HepG2 (cell line): Measurements from ENCODE around the gene LOXL3. TPM values are rescaled to one million over a fixed set of nuclear protein-coding genes. Genes with fewer than 3 reads are reported as not detected.

Experiments
- ERF ChIP-seq: IDR thresholded peaks from 2 replicates; pipeline ENCODE4 v1.6.1; 2018; ENCODE audit warnings: missing biosample characterization, missing genetic modification reagents
- FOXK1 ChIP-seq: sonication (generic); formaldehyde crosslinking; IDR thresholded peaks from 2 replicates; pipeline ENCODE4 v1.4.0; 2020; ENCODE audit warnings: low read depth, missing genetic modification reagents, borderline replicate concordance
- HNF1A ChIP-seq, 2 experiments: sonication (generic) in 1 of 2; formaldehyde crosslinking in 1 of 2; IDR thresholded peaks; 2 replicates each; pipeline versions ENCODE4 v1.4.0 to v1.6.1; 2016 to 2020; ENCODE audit warnings: borderline replicate concordance in 1 of 2, low read depth in 1 of 2, mild to moderate bottlenecking in 1 of 2, missing genetic modification reagents in 1 of 2
- KLF15 ChIP-seq: sonication (generic); formaldehyde crosslinking; IDR thresholded peaks from 2 replicates; pipeline ENCODE4 v1.8.1; 2023; ENCODE audit warnings: borderline replicate concordance, mild to moderate bottlenecking, inconsistent platforms, missing genetic modification reagents, mixed read lengths
- MTA1 ChIP-seq: sonication (generic); formaldehyde crosslinking; IDR thresholded peaks from 2 replicates; pipeline ENCODE4 v1.4.0; 2020; ENCODE audit warnings: missing genetic modification reagents, mild to moderate bottlenecking, borderline replicate concordance
- NKX3-1 ChIP-seq: sonication (generic); formaldehyde crosslinking; IDR thresholded peaks from 2 replicates; pipeline ENCODE4 v1.5.0; 2020; ENCODE audit warnings: missing genetic modification reagents
- SALL1 ChIP-seq: sonication (generic); formaldehyde crosslinking; IDR thresholded peaks from 2 replicates; pipeline ENCODE4 v1.8.0; 2022; ENCODE audit warnings: mild to moderate bottlenecking, missing genetic modification reagents
- SMAD1 ChIP-seq: sonication (generic); formaldehyde crosslinking; IDR thresholded peaks from 2 replicates; pipeline ENCODE4 v1.4.0; 2020; ENCODE audit warnings: missing genetic modification reagents, low read depth, mild to moderate bottlenecking, borderline replicate concordance
- SNAPC2 ChIP-seq: sonication (generic); formaldehyde crosslinking; IDR thresholded peaks from 2 replicates; pipeline ENCODE4 v1.8.1; 2022; ENCODE audit warnings: mild to moderate bottlenecking, missing genetic modification reagents
- THAP11 ChIP-seq: IDR thresholded peaks from 2 replicates; pipeline ENCODE4 v1.6.1; 2016; ENCODE audit warnings: missing biosample characterization, missing genetic modification reagents
- ZHX1 ChIP-seq: sonication (generic); formaldehyde crosslinking; IDR thresholded peaks from 2 replicates; pipeline ENCODE4 v1.8.1; 2022; ENCODE audit warnings: low read depth, mild to moderate bottlenecking, missing genetic modification reagents
- ZKSCAN5 ChIP-seq: sonication (generic); formaldehyde crosslinking; IDR thresholded peaks from 2 replicates; pipeline ENCODE4 v1.5.1; 2020; ENCODE audit warnings: mild to moderate bottlenecking, missing genetic modification reagents
- ZNF264 ChIP-seq: sonication (generic); formaldehyde crosslinking; IDR thresholded peaks from 2 replicates; pipeline ENCODE4 v1.4.0; 2020; ENCODE audit warnings: missing genetic modification reagents
- ZNF274 ChIP-seq: sonication (generic); formaldehyde crosslinking; IDR thresholded peaks from 2 replicates; pipeline ENCODE4 v1.5.1; 2020; ENCODE audit warnings: mild to moderate bottlenecking, missing genetic modification reagents
- ZNF281 ChIP-seq: sonication (generic); formaldehyde crosslinking; IDR thresholded peaks from 2 replicates; pipeline ENCODE4 v1.4.0; 2020; ENCODE audit warnings: missing genetic modification reagents, borderline replicate concordance
- ZNF556 ChIP-seq: sonication (generic); formaldehyde crosslinking; IDR thresholded peaks from 2 replicates; pipeline ENCODE4 v1.4.0; 2020; ENCODE audit warnings: mild to moderate bottlenecking, missing genetic modification reagents, borderline replicate concordance
- ZNF619 ChIP-seq: sonication (generic); formaldehyde crosslinking; IDR thresholded peaks from 2 replicates; pipeline ENCODE4 v1.4.0; 2020; ENCODE audit warnings: mild to moderate bottlenecking, missing genetic modification reagents
- ZNF841 ChIP-seq: sonication (generic); formaldehyde crosslinking; IDR thresholded peaks from 2 replicates; pipeline ENCODE4 v1.8.1; 2023; ENCODE audit warnings: missing genetic modification reagents, borderline replicate concordance
- polyA plus RNA-seq, 8 experiments: library from polyadenylated mRNA; depleted of rRNA in 3 of 8; stranded (reverse) in 7 of 8; unstranded in 1 of 8; fragments of >200 nt; fragmentation: Illumina TruSeq in 4 of 8; extraction: Trizol in 4 of 8; gene quantifications; 2 replicates each; pipeline versions ENCODE4 v1.2.1 to v1.2.3, GENCODE V29; 2011 to 2016; ENCODE audit warnings: low read depth in 4 of 8, missing spikeins in 1 of 8, mixed read lengths in 1 of 8; ENCODE audit not compliant: insufficient read depth in 1 of 8
- total RNA-seq, 5 experiments: library from RNA; depleted of rRNA; stranded (reverse); fragments of >200 nt; fragmentation: Illumina TruSeq; extraction: Trizol; gene quantifications; 2 replicates each; pipeline ENCODE4 v1.2.3, GENCODE V29; 2016; ENCODE audit warnings: low read depth in 1 of 5

Gene LOXL3
- total and polyA plus RNA-seq, 2 of the 13 experiments (the other 11 are each of a cell fraction or from before 2014, with no cell fraction given), result 0.55 to 6.5 TPM

- peak; percentile 70; the same call in 1 of the 2 replicates for TF ChIP-seq ZHX1
- no peak for TF ChIP-seq ZKSCAN5 (CRISPR knock-in tag)
- TF ChIP-seq SNAPC2 (CRISPR knock-in tag), result peak; percentile 76; the same call in 1 of the 2 replicates
- peak; percentile 21; the same call in 1 of the 2 replicates for TF ChIP-seq MTA1 (CRISPR knock-in tag)
- no peak for TF ChIP-seq ZNF556 (CRISPR knock-in tag)
- no peak for TF ChIP-seq ZNF841 (CRISPR knock-in tag)
- no peak for TF ChIP-seq ERF (CRISPR knock-in tag)
- TF ChIP-seq KLF15 (CRISPR knock-in tag), result no peak
- TF ChIP-seq THAP11 (CRISPR knock-in tag), result 0 out of 2 replicates have a peak, but pooled peaks have one; percentile 19
- TF ChIP-seq ZNF264 (CRISPR knock-in tag), result no peak
- no peak for TF ChIP-seq SMAD1 (CRISPR knock-in tag)
- peak; percentile 15; the same call in 1 of the 2 replicates for TF ChIP-seq ZNF619 (CRISPR knock-in tag)
- peak; percentile 77 for TF ChIP-seq ZNF281
- peak; percentile 66 for TF ChIP-seq ZNF274
- no peak for TF ChIP-seq HNF1A (IDR thresholded peaks at IDR 0.05; ENCODE audit: low read depth)
- peak; percentile 23; the same call in 1 of the 2 replicates for TF ChIP-seq HNF1A (CRISPR knock-in tag; IDR thresholded peaks at IDR 0.05; ENCODE audit: borderline replicate concordance)
- 0 out of 2 replicates have a peak, but pooled peaks have one; percentile 19 for TF ChIP-seq SALL1
- TF ChIP-seq NKX3-1 (CRISPR knock-in tag), result no peak
- TF ChIP-seq FOXK1 (CRISPR knock-in tag), result no peak
Measured at GRCh38 chr2:74553892-74554819, at the start of gene LOXL3, which contains the start of gene DOK1 (continued).
